SK-N-SH (cell line): ENCODE measurements around the gene MSX1. TPM values are rescaled to one million over a fixed set of nuclear protein-coding genes. Genes with fewer than 3 reads are reported as not detected.

Experiments
- CTCF ChIA-PET: fragments of 300-600, 350-600 bp; formaldehyde crosslinking; extraction: SDS; loops from one replicate; lab custom pipeline; 2021; lab: Yijun Ruan, JAX
- POLR2A ChIA-PET: fragments of 350-600 bp; sonication (Branson Sonifier 250); formaldehyde crosslinking; extraction: SDS; loops from one replicate; lab custom pipeline; 2020; ENCODE audit warnings: antibody characterized with exemption, inconsistent platforms; lab: Yijun Ruan, JAX
- DNase-seq: peaks from one replicate; pipeline ENCODE4 v3.0.0; 2012
- H2AFZ ChIP-seq: fragments of 200-600 bp; sonication (generic); 2 replicates; pipeline ENCODE4 v1.8.1; 2016; ENCODE audit warnings: antibody characterized with exemption, mild to moderate bottlenecking, low read depth
- H3F3A ChIP-seq: fragments of 200-600 bp; sonication (generic); replicated peaks from 2 replicates; pipeline ENCODE3; 2016; ENCODE audit warnings: antibody characterized with exemption, mild to moderate bottlenecking; ENCODE audit not compliant: insufficient read depth
- H3K27ac ChIP-seq, 2 experiments: fragments of 200-500 bp in 1 of 2; fragments of 200-600 bp in 1 of 2; sonication (Bioruptor generic) in 1 of 2; sonication (generic), shearing (Covaris generic) in 1 of 2; 2 replicates each; pipeline versions ENCODE4 v1.5.1 to v1.6.1; 2014 to 2016; ENCODE audit warnings: low read depth in 2 of 2, inconsistent platforms in 1 of 2, low read length in 1 of 2, mild to moderate bottlenecking in 1 of 2, mixed read lengths in 1 of 2
- H3K27me3 ChIP-seq: fragments of 200-600 bp; sonication (generic), shearing (Covaris generic); 2 replicates; pipeline ENCODE4 v1.6.1; 2016; ENCODE audit warnings: mixed run types; ENCODE audit not compliant: insufficient read depth
- H3K36me3 ChIP-seq, 2 experiments: fragments of 200-500 bp in 1 of 2; fragments of 200-600 bp in 1 of 2; sonication (Bioruptor generic) in 1 of 2; sonication (generic) in 1 of 2; replicated peaks in 1 of 2; 2 replicates each; pipeline versions ENCODE3 to v1.5.1; 2014 to 2016; ENCODE audit warnings: low read length in 1 of 2, mild to moderate bottlenecking in 1 of 2; ENCODE audit not compliant: insufficient read depth in 2 of 2, control insufficient read depth in 1 of 2
- H3K4me1 ChIP-seq, 2 experiments: fragments of 200-500 bp in 1 of 2; fragments of 200-600 bp in 1 of 2; sonication (Bioruptor generic) in 1 of 2; sonication (generic), shearing (Covaris generic) in 1 of 2; 2 replicates each; pipeline versions ENCODE4 v1.5.1 to v1.6.1; 2014 to 2016; ENCODE audit warnings: low read depth in 1 of 2, low read length in 1 of 2, mixed run types in 1 of 2; ENCODE audit not compliant: insufficient read depth in 2 of 2, control insufficient read depth in 1 of 2
- H3K4me2 ChIP-seq: fragments of 200-600 bp; sonication (generic), shearing (Covaris generic); 2 replicates; pipeline ENCODE4 v1.6.1; 2017; ENCODE audit warnings: mixed run types
- H3K4me3 ChIP-seq, 2 experiments: fragments of 200-500 bp in 1 of 2; fragments of 200-600 bp in 1 of 2; sonication (Bioruptor generic) in 1 of 2; sonication (generic), shearing (Covaris generic) in 1 of 2; 2 replicates each; pipeline versions ENCODE4 v1.5.1 to v1.8.1; 2014 to 2016; ENCODE audit warnings: low read depth in 2 of 2, inconsistent platforms in 1 of 2, low read length in 1 of 2, mild to moderate bottlenecking in 1 of 2, mixed read lengths in 1 of 2, moderate library complexity in 1 of 2
- H3K79me2 ChIP-seq: fragments of 200-600 bp; sonication (generic); 2 replicates; pipeline ENCODE4 v1.8.1; 2017; ENCODE audit warnings: mild to moderate bottlenecking; ENCODE audit not compliant: insufficient read depth
- H3K9ac ChIP-seq: fragments of 200-600 bp; sonication (generic); 2 replicates; pipeline ENCODE4 v1.6.1; 2017; ENCODE audit warnings: mixed run types
- H3K9me2 ChIP-seq: fragments of 200-600 bp; sonication (generic); 2 replicates; pipeline ENCODE4 v1.6.1; 2017; ENCODE audit warnings: mixed run types
- H3K9me3 ChIP-seq: fragments of 200-600 bp; sonication (generic); 2 replicates; pipeline ENCODE4 v1.6.1; 2017; ENCODE audit warnings: mixed run types, mild to moderate bottlenecking, moderate library complexity
- H4K20me1 ChIP-seq: fragments of 200-600 bp; sonication (generic); 2 replicates; pipeline ENCODE4 v1.6.1; 2017; ENCODE audit warnings: mild to moderate bottlenecking, mixed run types; ENCODE audit not compliant: insufficient read depth
- ELF1 ChIP-seq: IDR thresholded peaks from 2 replicates; pipeline ENCODE4 v1.4.0; 2012
- EZH2phosphoT487 ChIP-seq: fragments of 200-600 bp; sonication (generic); IDR thresholded peaks from 2 replicates; pipeline ENCODE4 v1.6.1; 2017; ENCODE audit warnings: low read depth, mixed run types, mild to moderate bottlenecking, antibody characterized with exemption, moderate library complexity, borderline replicate concordance
- FOXM1 ChIP-seq: IDR thresholded peaks from 2 replicates; pipeline ENCODE4 v1.4.0; 2012; ENCODE audit warnings: low read depth, mild to moderate bottlenecking
- GABPA ChIP-seq: IDR thresholded peaks from 2 replicates; pipeline ENCODE4 v1.4.0; 2012; ENCODE audit warnings: low read depth, mild to moderate bottlenecking
- IRF3 ChIP-seq: fragments of 150-350 bp; IDR thresholded peaks from 2 replicates; pipeline ENCODE4 v1.6.1; 2016; ENCODE audit warnings: mild to moderate bottlenecking, low read depth, low read length
- JUND ChIP-seq: IDR thresholded peaks from 2 replicates; pipeline ENCODE4 v1.4.0; 2012
- MAX ChIP-seq: IDR thresholded peaks from 2 replicates; pipeline ENCODE4 v1.4.0; 2012; ENCODE audit warnings: low read depth
- MXI1 ChIP-seq: IDR thresholded peaks from 2 replicates; pipeline ENCODE4 v1.6.1; 2012; ENCODE audit warnings: mild to moderate bottlenecking, low read depth, low read length, improper control_type of control experiment
- NFIC ChIP-seq: IDR thresholded peaks from 2 replicates; pipeline ENCODE4 v1.4.0; 2012; ENCODE audit warnings: borderline replicate concordance
- POLR2AphosphoS5 ChIP-seq: IDR thresholded peaks from 2 replicates; pipeline ENCODE4 v1.6.1; 2012; ENCODE audit warnings: low read depth, low read length
- RCOR1 ChIP-seq: fragments of 150-350 bp; IDR thresholded peaks from 2 replicates; pipeline ENCODE4 v1.6.1; 2017; ENCODE audit warnings: antibody characterized with exemption, low read length
- RXRA ChIP-seq: IDR thresholded peaks from 2 replicates; pipeline ENCODE4 v1.4.0; 2012; ENCODE audit warnings: low read depth, mild to moderate bottlenecking, borderline replicate concordance
- SIN3A ChIP-seq: IDR thresholded peaks from 2 replicates; pipeline ENCODE4 v1.6.1; 2012; ENCODE audit warnings: low read depth, mild to moderate bottlenecking, low read length, moderate library complexity, borderline replicate concordance
- USF1 ChIP-seq: IDR thresholded peaks from 2 replicates; pipeline ENCODE4 v1.4.0; 2012; ENCODE audit warnings: low read depth, borderline replicate concordance
- USF2 ChIP-seq: fragments of 150-350 bp; IDR thresholded peaks from 2 replicates; pipeline ENCODE4 v1.6.1; 2017; ENCODE audit warnings: antibody characterized with exemption, low read length, low read depth, borderline replicate concordance
- YY1 ChIP-seq: IDR thresholded peaks from 2 replicates; pipeline ENCODE4 v1.4.0; 2012; ENCODE audit warnings: low read depth, mild to moderate bottlenecking
- WGBS: methylation state at CpG from one replicate; pipeline ENCODE4 v1.1.6; 2017; ENCODE audit warnings: low lambda C conversion rate; 5-methylcytosine and 5-hydroxymethylcytosine counted together
- polyA plus RNA-seq, 3 experiments: library from polyadenylated mRNA; depleted of rRNA; stranded (reverse); fragments of >200 nt; gene quantifications; 2 replicates each; pipeline ENCODE4 v1.2.3, GENCODE V29; 2012

MSX1 gene
- polyA plus RNA-seq, 1 of the 3 experiments (the other 2 are of a cell fraction) = 2.1 TPM

GRCh38 chr4:4838051-4838935 is 21.2 kb upstream of the MSX1 start:
- TF ChIP-seq RCOR1 (no peak), IRF3 (no peak), USF1 (no peak), FOXM1 (no peak)
- Histone ChIP-seq H3F3A (no peaks in the 10 kb centered on the region), H3K79me2 (no peaks in the 10 kb centered on the region), H3K4me1 (no peaks in the 10 kb centered on the region), H3K9ac (no peak overlapping the region), H3K9me3 (no peaks in the 10 kb centered on the region), H3K27ac (no peak overlapping the region), H4K20me1 (no peaks in the 10 kb centered on the region), H3K27me3 (no peaks in the 10 kb centered on the region), H3K4me3 (no peak overlapping the region), H2AFZ (no peak overlapping the region), H3K9me2 (no peaks in the 10 kb centered on the region), H3K36me3 (no peaks in the 10 kb centered on the region), H3K4me2 (no peak overlapping the region)
- no peak for DNase-seq
- WGBS = 81% methylated on average over 7 of the region's 13 CpGs
- CTCF ChIA-PET = interaction anchor here (1.2 to 1.7 kb wide), 2 partner anchors 17 to 42 kb away, joined by 3 to 4 read pairs; no protein-coding TSS in a partner anchor
- POLR2A ChIA-PET = no interaction called here

GRCh38 chr4:4838936-4839810 is 20.3 kb upstream of the MSX1 start:
- Histone ChIP-seq H3K9me2 (no peaks in the 10 kb centered on the region), H3K9ac (no peak overlapping the region), H3K36me3 (no peaks in the 10 kb centered on the region), H3K27ac (no peak overlapping the region), H4K20me1 (no peaks in the 10 kb centered on the region), H2AFZ (no peak overlapping the region), H3K4me1 (no peaks in the 10 kb centered on the region), H3K4me2 (no peak overlapping the region), H3K4me3 (no peak overlapping the region), H3K27me3 (no peaks in the 10 kb centered on the region), H3K9me3 (no peaks in the 10 kb centered on the region), H3K79me2 (no peaks in the 10 kb centered on the region), H3F3A (no peaks in the 10 kb centered on the region)
- DNase-seq = no peak
- POLR2A ChIA-PET = no interaction called here
- TF ChIP-seq RXRA (no peak), NFIC (no peak), YY1 (no peak), EZH2phosphoT487 (no peak), MXI1 (no peak), ELF1 (no peak), SIN3A (no peak), JUND (no peak), IRF3 (no peak), GABPA (no peak), MAX (no peak), USF2 (no peak), POLR2AphosphoS5 (no peak), USF1 (no peak)
- CTCF ChIA-PET = interaction anchor here (1.7 kb wide), 1 partner anchor 16 kb away, joined by 4 read pairs; no protein-coding TSS in a partner anchor
- WGBS = 60% methylated on average over 13 of the region's 16 CpGs
